SU-DHL-6 (cell line): Measurements from ENCODE around the gene PRCC.

ENCODE experiments used
- CTCF ChIP-seq: fragments of 200-600 bp; sonication (generic); IDR thresholded peaks from one replicate; pipeline ENCODE4 v1.5.1; 2017; ENCODE audit warnings: antibody characterized with exemption, mild to moderate bottlenecking, low read length, moderate library complexity; ENCODE audit not compliant: insufficient read depth, poor library complexity, severe bottlenecking
- EZH2phosphoT487 ChIP-seq: fragments of 200-600 bp; sonication (generic), shearing (Covaris generic); conservative IDR thresholded peaks from 2 replicates; pipeline ENCODE4 v1.6.1; 2018; ENCODE audit warnings: mild to moderate bottlenecking, antibody characterized with exemption, low read length, moderate library complexity, mixed read lengths

GRCh38 chr1:156756355-156756754 is 11.0 kb upstream of the PRCC start:
- TF ChIP-seq CTCF (no peak), EZH2phosphoT487 (no peak)
